ENCODE measurements around the gene LMAN1L. TPM values are rescaled to one million over a fixed set of nuclear protein-coding genes. Genes with fewer than 3 reads are reported as not detected.

The LMAN1L gene
- total RNA-seq, 1 experiment from 2014 or later: not detected

DNA sequence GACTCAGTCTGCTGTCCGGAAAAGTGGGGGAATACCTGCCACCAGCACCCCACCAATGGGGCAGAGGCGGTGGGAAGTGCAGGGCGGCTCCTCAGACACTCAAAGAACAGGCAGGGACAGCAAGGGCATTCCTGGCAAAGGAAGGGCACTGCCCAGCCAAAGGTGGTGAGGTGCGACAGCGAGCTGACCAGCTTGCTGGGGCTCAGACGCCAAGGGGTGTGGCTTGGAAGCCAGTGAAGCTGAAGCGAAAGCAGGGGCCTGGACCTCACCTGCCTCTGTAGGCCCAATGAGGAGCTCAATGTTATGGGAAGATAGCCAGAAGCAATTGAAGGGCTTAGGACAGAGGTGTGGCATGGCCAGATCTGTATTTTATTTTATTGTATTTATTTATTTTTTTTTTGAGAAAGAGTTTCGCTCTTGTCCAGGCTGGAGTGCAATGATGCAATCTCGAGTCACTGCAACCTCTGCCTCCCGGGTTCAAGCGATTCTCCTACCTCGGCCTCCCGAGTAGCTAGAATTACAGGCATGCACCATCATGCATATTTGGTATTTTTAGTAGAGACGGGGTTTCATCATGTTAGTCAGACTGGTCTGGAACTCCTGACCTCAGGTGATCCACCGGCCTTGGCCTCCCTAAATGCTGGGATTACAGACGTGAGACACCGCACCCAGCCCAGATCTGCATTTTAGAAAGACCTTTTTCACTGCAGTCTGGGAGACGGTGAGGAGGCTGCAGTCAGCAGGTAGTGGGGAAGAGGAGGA lies 4.4 kb upstream of the LMAN1L start:
- Histone ChIP-seq H3K4me3 (no peak overlapping the region), H3K27ac (no peak overlapping the region), H3K9me3 (replicated peaks) (no peaks in the 10 kb centered on the region), H3K36me3 (peaks cover 7% of the 10 kb centered on the region), H3K4me1 (replicated peaks) (peaks cover 4% of the 10 kb centered on the region; the same call in 1 of the 2 replicates), H3K27me3 (replicated peaks) (no peaks in the 10 kb centered on the region)
- DNase-seq (ENCODE audit: low read depth in 1 of 2, low spot score in 2 of 2): no peak

DNA sequence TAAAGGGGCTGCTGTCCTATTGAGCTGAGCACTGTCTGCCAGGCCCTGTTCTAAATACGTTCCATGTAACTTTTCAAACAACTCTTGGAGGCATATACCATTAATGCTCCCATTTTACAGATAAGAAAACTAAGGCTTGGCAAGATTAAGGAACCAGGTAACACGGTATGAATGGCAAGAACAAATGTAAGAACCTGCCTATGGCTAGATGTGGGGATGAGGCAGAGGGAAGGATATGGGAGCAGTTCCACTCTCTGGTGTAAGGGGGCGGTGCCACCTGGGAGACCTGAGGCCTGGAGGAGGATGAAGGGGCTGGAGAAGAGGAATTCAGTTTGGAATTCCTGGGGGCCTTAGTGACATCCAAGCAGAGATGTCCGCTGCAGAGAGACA lies 3.8 kb upstream of the LMAN1L start:
- Histone ChIP-seq H3K4me3 (no peak overlapping the region), H3K4me1 (replicated peaks) (peaks cover 4% of the 10 kb centered on the region; the same call in 1 of the 2 replicates), H3K9me3 (replicated peaks) (no peaks in the 10 kb centered on the region), H3K27ac (no peak overlapping the region), H3K27me3 (replicated peaks) (no peaks in the 10 kb centered on the region), H3K36me3 (peaks cover 3% of the 10 kb centered on the region)
- no peak for DNase-seq (ENCODE audit: low read depth in 1 of 2, low spot score in 2 of 2)

DNA sequence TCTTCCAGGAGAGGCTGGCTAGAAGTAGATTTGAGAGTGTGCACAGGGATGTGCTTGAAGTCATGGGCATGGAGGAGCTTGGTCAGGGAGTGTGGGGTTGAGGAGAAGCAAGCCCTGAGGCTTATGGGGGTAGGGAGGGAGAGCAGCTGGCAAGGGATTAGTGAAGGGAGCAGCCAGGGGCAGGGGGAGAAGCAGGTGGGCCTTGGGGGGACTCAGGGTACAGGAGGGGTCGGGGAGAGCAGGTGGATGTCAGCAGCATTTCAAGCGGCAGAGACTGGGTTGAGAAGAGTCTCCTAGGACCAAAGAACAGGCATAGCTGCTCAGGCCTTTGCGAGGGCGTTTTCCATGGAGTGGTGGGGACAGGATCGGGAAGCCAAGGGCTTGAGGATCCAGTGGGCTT lies 3.4 kb upstream of the LMAN1L start:
- Histone ChIP-seq H3K4me3 (no peak overlapping the region), H3K27ac (no peak overlapping the region), H3K27me3 (replicated peaks) (no peaks in the 10 kb centered on the region), H3K36me3 (no peaks in the 10 kb centered on the region; the same call in 1 of the 2 replicates), H3K4me1 (replicated peaks) (peaks cover 4% of the 10 kb centered on the region; the same call in 1 of the 2 replicates), H3K9me3 (replicated peaks) (no peaks in the 10 kb centered on the region)
- no peak for DNase-seq (ENCODE audit: low read depth in 1 of 2, low spot score in 2 of 2)

DNA sequence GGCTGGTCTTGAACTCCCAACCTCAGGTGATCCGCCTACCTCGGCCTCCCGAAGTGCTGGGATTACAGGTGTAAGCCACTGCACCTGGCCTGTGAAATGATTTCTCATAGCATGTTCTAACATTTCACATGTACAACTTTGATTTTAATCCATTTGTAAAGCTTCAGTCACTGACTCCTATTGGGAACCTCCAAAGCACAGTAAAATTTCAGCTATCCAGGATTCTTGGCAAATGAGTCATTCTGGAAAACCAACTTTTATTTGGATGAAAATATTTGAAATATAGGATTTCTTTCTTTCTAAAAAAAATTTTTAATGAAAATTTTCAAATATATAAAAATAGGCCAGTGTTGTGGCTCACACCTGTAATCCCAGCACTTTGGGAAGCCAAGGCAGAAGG lies 2.7 kb upstream of the LMAN1L start:
- H3K4me1 ChIP-seq (replicated peaks): peaks cover 4% of the 10 kb centered on the region; the same call in 1 of the 2 replicates
- no peaks in the 10 kb centered on the region for H3K36me3 ChIP-seq
- no peak overlapping the region for H3K27ac ChIP-seq
- no peak for DNase-seq (ENCODE audit: low read depth in 1 of 2, low spot score in 2 of 2)
- H3K9me3 ChIP-seq (replicated peaks): no peaks in the 10 kb centered on the region
- H3K4me3 ChIP-seq: no peak overlapping the region
- no peaks in the 10 kb centered on the region for H3K27me3 ChIP-seq (replicated peaks)

DNA sequence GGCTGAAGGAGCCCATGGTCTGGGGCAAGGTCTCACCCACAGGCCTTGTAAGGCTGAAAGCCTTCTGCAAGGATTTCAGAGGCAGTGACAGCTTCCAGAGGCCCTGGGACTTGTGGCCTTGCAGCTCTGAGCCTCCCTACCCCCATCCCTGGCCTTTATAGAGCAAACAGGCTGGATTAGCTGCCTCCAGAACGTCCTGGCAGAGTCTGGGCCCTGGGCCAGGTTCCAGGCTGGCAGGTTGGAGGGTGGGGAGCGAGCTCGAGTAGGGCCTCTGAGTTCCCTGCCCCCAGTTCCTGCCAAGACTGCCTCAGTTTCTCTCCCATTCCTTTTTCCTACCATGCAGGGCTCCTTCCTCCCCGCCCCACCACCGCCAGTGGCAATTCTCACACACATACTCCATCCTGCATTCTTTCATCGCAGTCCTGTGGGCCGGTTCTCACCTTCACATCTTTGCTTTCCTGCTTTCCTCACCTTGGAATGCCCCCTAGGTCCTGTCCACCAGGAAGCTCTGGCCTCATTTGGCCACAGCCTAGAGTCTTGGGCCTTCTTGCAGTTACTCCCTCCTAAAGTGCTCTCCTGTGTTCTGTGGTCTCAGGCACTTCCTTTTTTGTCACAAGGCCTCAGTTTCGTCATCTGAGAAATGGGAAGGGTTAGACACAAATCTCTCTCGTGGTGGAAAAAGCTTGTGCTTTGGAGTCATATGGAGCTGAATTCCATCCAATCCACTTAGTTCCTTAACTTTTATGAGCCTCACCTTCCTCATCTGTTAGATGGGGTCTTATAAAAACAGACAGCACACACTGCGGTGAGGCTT lies 2.7 kb downstream of the LMAN1L start:
- no peaks in the 10 kb centered on the region for H3K27me3 ChIP-seq (replicated peaks)
- H3K4me3 ChIP-seq: no peak overlapping the region
- H3K4me1 ChIP-seq (replicated peaks): peaks cover 11% of the 10 kb centered on the region
- no peaks in the 10 kb centered on the region for H3K9me3 ChIP-seq (replicated peaks)
- no peak overlapping the region for H3K27ac ChIP-seq
- no peaks in the 10 kb centered on the region for H3K36me3 ChIP-seq
- DNase-seq (ENCODE audit: low read depth in 1 of 2, low spot score in 2 of 2): no peak

DNA sequence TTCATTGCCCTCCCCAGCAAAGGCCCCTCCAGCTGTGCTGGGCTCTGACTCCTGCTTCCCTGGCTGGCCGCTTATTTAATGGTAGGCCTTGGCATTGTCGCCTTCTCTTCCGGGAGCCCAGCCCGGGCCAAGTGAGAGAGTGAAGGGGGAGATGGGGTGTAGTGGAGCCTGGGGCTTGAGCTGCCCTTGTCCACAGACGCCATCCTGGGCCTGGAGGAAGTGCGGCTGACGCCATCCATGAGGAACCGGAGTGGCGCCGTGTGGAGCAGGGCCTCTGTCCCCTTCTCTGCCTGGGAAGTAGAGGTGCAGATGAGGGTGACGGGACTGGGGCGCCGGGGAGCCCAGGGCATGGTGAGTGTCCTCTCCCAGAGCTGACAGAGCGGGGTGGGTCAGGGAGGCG lies 3.3 kb downstream of the LMAN1L start:
- Histone ChIP-seq H3K4me1 (replicated peaks) (peaks cover 11% of the 10 kb centered on the region), H3K4me3 (no peak overlapping the region), H3K27ac (no peak overlapping the region), H3K27me3 (replicated peaks) (no peaks in the 10 kb centered on the region), H3K9me3 (replicated peaks) (no peaks in the 10 kb centered on the region), H3K36me3 (no peaks in the 10 kb centered on the region)
- no peak for DNase-seq (ENCODE audit: low read depth in 1 of 2, low spot score in 2 of 2)

DNA sequence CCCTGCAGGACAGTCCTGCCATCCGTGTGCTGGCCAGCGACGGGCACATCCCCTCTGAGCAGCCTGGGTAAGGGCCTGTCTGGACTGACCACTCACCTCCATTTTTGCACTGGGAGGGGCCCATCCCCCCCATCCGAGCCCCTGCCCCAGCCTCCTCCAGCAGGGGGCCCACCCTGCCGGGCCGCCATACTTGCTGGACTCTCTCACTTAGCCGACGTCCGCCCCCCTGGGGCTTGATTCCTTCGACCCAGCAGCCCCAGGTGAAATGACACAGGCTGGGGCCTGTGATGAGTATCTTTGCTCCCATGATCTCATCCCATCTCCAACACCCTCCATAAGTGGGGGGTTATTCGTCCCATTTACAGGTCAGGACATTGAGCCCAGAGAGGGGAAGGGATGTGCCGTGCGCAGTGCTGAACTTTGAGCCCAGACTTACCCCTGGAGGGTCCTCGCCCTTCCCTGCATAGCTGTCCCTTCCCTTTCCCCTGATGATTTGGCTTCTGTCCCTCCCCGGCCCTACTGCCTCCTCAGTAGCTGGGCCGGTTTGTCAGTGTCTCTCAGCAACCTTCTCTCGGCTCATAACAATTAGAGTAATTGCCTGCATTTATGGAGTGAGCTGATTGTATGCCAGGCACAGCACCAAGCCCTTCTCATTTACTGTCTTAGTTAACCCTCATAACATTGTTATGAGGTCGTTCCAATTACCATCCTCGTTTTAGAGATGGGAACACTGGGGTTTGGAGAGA lies 4.2 kb downstream of the LMAN1L start:
- Histone ChIP-seq H3K9me3 (replicated peaks) (no peaks in the 10 kb centered on the region), H3K4me3 (no peak overlapping the region), H3K27me3 (replicated peaks) (no peaks in the 10 kb centered on the region), H3K27ac (no peak overlapping the region), H3K4me1 (replicated peaks) (peaks cover 11% of the 10 kb centered on the region), H3K36me3 (no peaks in the 10 kb centered on the region)
- no peak for DNase-seq (ENCODE audit: low read depth in 1 of 2, low spot score in 2 of 2)

DNA sequence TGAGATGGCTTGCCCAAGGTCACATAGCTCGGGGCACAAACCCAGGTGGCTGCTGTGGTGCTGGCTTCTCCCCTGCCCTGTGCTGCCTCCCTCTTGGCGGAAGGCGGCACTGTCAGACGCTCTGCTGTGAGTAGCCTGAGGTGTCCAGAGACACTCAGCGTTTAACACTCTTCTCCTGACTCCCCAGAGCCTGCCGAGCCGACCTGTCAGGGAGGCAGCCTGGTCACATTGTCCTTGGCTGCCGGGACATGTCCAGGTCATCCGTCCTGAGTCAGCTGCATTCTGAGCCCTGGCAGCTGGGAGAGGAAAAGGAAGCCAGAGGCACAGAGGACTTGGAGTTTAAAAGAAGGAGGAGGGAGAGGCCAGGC lies 4.7 kb downstream of the LMAN1L start:
- DNase-seq (ENCODE audit: low read depth in 1 of 2, low spot score in 2 of 2): no peak
- no peaks in the 10 kb centered on the region for H3K27me3 ChIP-seq (replicated peaks)
- H3K36me3 ChIP-seq: no peaks in the 10 kb centered on the region
- no peak overlapping the region for H3K27ac ChIP-seq
- no peaks in the 10 kb centered on the region for H3K9me3 ChIP-seq (replicated peaks)
- no peak overlapping the region for H3K4me3 ChIP-seq
- peaks cover 11% of the 10 kb centered on the region for H3K4me1 ChIP-seq (replicated peaks)

DNA sequence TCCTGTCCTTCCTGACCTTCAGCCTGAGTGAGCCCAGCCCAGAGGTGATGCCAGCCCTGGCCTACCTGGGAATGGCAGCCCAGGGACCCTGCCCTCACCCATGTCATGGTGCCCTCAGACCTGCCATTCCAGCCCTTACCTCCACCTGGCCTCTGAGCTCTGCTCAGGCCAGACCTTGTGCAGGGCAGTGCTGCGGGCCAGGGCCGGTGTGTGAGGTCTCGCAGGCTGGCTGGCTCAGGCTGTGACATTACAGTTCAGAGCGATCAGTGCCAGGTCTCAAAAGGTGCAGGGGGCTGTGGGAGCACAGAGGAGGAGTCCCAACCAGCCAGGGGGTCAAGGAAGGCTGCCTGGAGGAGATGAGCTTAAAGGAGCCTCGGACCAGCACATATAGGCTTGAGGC lies 7.4 kb downstream of the LMAN1L start:
- Histone ChIP-seq H3K4me3 (no peak overlapping the region), H3K27ac (no peak overlapping the region), H3K27me3 (replicated peaks) (peaks cover 9% of the 10 kb centered on the region; the same call in 1 of the 2 replicates), H3K4me1 (replicated peaks) (peaks cover 11% of the 10 kb centered on the region), H3K36me3 (no peaks in the 10 kb centered on the region), H3K9me3 (replicated peaks) (no peaks in the 10 kb centered on the region)
- DNase-seq (ENCODE audit: low read depth in 1 of 2, low spot score in 2 of 2): no peak

DNA sequence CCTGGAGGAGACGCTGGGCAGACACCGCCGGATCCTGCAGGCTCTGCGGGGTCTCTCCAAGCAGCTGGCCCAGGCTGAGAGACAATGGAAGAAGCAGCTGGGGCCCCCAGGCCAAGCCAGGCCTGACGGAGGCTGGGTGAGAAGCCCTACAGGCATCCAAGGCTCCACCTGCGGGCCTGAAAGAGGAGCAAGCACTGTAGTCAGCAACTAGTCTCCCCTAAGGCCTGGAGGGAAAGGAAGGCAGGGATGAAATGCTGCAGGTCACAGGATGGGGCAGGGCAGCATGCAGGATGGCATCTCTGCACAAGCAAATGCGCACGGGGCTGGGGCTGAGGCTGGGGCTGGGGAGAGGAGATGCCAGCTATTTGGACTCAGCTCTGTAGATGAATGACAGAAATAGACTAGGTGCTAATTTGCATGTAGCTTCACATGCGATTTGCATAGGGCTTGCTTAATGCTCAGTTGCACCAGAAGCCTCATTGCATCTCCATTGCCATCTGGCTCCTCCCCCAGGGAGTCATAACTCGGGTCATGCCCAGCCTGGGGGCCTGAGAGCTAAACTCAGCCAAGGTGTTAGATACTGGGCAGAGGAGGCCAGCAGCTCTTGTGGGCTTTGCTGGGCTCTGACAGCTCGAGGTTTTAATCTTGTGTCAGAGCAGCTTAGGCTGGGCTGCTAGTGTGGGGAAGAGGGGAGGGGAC lies 8.6 kb downstream of the LMAN1L start:
- no peak for DNase-seq (ENCODE audit: low read depth in 1 of 2, low spot score in 2 of 2)
- Histone ChIP-seq H3K9me3 (replicated peaks) (no peaks in the 10 kb centered on the region), H3K36me3 (no peaks in the 10 kb centered on the region), H3K4me1 (replicated peaks) (peaks cover 11% of the 10 kb centered on the region), H3K27ac (no peak overlapping the region), H3K4me3 (no peak overlapping the region), H3K27me3 (replicated peaks) (peaks cover 15% of the 10 kb centered on the region; the same call in 1 of the 2 replicates)

DNA sequence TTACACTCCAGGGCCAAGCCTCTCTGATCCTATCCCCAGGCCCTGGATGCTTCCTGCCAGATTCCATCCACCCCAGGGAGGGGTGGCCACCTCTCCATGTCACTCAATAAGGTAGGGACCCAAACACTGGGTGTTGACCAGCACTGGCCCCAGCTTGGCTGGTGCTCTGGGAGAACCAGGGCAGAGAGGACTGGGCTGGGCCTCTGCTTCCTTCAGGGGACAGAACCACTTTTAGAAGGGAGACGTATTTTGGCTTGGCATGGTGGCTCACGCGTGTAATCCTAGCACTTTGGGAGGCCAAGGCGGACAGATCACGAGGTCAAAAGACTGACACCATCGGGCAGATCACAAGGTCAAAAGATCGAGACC lies 9.1 kb downstream of the LMAN1L start:
- H3K4me1 ChIP-seq (replicated peaks): peaks cover 11% of the 10 kb centered on the region
- peaks cover 18% of the 10 kb centered on the region for H3K27me3 ChIP-seq (replicated peaks)
- no peak overlapping the region for H3K27ac ChIP-seq
- H3K4me3 ChIP-seq: no peak overlapping the region
- no peak for DNase-seq (ENCODE audit: low read depth in 1 of 2, low spot score in 2 of 2)
- no peaks in the 10 kb centered on the region for H3K9me3 ChIP-seq (replicated peaks)
- no peaks in the 10 kb centered on the region for H3K36me3 ChIP-seq

DNA sequence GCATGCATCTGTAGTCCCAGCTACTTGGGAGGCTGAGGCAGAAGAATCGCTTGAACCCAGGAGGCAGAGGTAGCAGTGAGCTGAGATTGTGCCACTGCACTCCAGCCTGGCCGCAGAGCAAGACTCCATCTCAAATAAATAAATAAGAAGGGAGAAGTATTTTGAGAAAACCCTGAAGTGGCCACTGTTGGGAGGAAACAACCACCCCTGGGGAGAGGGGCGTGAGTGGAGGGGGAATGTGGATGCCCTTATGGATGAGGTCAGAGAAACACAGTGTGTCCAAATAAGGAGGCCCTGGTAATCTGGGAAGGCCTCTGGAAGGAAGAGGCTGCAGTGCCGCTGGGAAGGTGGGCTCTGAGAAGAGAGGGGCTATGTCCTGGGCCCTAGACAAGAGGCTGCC lies 9.6 kb downstream of the LMAN1L start:
- no peaks in the 10 kb centered on the region for H3K36me3 ChIP-seq
- DNase-seq (ENCODE audit: low read depth in 1 of 2, low spot score in 2 of 2): no peak
- H3K27ac ChIP-seq: no peak overlapping the region
- H3K9me3 ChIP-seq (replicated peaks): no peaks in the 10 kb centered on the region
- H3K4me1 ChIP-seq (replicated peaks): peaks cover 11% of the 10 kb centered on the region
- peaks cover 23% of the 10 kb centered on the region for H3K27me3 ChIP-seq (replicated peaks)
- no peak overlapping the region for H3K4me3 ChIP-seq

DNA sequence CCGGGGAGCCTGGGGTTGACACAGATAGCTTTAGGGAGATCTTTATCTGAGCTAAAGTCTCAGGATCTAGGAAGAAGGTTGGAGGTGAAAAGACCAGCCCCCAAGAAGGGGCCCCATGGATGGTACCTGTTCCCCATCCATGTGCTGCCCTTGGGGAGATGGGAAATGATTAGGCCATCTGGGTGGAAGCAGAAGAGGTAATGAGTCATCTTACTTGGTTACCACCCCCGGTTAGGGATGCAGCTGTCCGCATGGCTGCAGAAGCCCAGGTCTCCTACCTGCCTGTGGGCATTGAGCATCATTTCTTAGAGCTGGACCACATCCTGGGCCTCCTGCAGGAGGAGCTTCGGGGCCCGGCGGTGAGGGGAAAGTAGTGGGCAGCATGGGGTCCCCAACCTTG lies 10.7 kb downstream of the LMAN1L start:
- DNase-seq (ENCODE audit: low read depth in 1 of 2, low spot score in 2 of 2): no peak
- peaks cover 9% of the 10 kb centered on the region for H3K4me1 ChIP-seq (replicated peaks)
- no peak overlapping the region for H3K4me3 ChIP-seq
- H3K27me3 ChIP-seq (replicated peaks): peaks cover 33% of the 10 kb centered on the region
- H3K36me3 ChIP-seq: no peaks in the 10 kb centered on the region
- no peak overlapping the region for H3K27ac ChIP-seq
- no peaks in the 10 kb centered on the region for H3K9me3 ChIP-seq (replicated peaks)

Data from SJSA1 (cell line).